Activated CD4-positive, alpha-beta T cell treated with anti-CD3 and anti-CD28 coated beads, Interleukin-2, amount 10 ng/mL, durations not matched to agents 7 days and 5 days (primary cell): ENCODE results near the gene LRBA. TPM values are rescaled to one million over a fixed set of nuclear protein-coding genes. Genes with fewer than 3 reads are reported as not detected.

Experiments used
- CTCF ChIA-PET: fragments of 350-600 bp; sonication (Branson Sonifier 250); formaldehyde crosslinking; loops from one replicate; lab custom pipeline; 2021; ENCODE audit warnings: antibody characterized with exemption; lab: Charles Lee
- POLR2A ChIA-PET: fragments of 350-600 bp; sonication (Branson Sonifier 250); formaldehyde crosslinking; loops from one replicate; lab custom pipeline; 2021; ENCODE audit warnings: antibody characterized with exemption; lab: Charles Lee
- DNase-seq: peaks from one replicate; pipeline ENCODE4 v3.0.0-alpha.2; 2020
- H3K27ac Mint-ChIP-seq: one replicate; pipeline ENCODE4 v1.8.0; 2021; ENCODE audit warnings: mild to moderate bottlenecking, moderate library complexity, mixed read lengths
- H3K27me3 Mint-ChIP-seq: one replicate; pipeline ENCODE4 v1.8.0; 2021; ENCODE audit warnings: mixed read lengths
- H3K36me3 Mint-ChIP-seq: one replicate; pipeline ENCODE4 v1.8.0; 2021; ENCODE audit warnings: low read depth, mixed read lengths
- H3K4me1 Mint-ChIP-seq: one replicate; pipeline ENCODE4 v1.8.0; 2021; ENCODE audit warnings: mixed read lengths
- H3K4me3 Mint-ChIP-seq: one replicate; pipeline ENCODE4 v1.8.0; 2021; ENCODE audit warnings: mild to moderate bottlenecking, moderate library complexity, mixed read lengths
- H3K9me3 Mint-ChIP-seq: one replicate; pipeline ENCODE4 v1.8.0; 2021; ENCODE audit warnings: mixed read lengths
- total RNA-seq, 2 experiments: library from RNA; stranded (reverse); gene quantifications; one replicate each; pipeline ENCODE4 v1.2.3, GENCODE V29; 2021

Gene LRBA
- total RNA-seq, 2 experiments from 2014 or later = 44.7 to 49.6 TPM

DNA sequence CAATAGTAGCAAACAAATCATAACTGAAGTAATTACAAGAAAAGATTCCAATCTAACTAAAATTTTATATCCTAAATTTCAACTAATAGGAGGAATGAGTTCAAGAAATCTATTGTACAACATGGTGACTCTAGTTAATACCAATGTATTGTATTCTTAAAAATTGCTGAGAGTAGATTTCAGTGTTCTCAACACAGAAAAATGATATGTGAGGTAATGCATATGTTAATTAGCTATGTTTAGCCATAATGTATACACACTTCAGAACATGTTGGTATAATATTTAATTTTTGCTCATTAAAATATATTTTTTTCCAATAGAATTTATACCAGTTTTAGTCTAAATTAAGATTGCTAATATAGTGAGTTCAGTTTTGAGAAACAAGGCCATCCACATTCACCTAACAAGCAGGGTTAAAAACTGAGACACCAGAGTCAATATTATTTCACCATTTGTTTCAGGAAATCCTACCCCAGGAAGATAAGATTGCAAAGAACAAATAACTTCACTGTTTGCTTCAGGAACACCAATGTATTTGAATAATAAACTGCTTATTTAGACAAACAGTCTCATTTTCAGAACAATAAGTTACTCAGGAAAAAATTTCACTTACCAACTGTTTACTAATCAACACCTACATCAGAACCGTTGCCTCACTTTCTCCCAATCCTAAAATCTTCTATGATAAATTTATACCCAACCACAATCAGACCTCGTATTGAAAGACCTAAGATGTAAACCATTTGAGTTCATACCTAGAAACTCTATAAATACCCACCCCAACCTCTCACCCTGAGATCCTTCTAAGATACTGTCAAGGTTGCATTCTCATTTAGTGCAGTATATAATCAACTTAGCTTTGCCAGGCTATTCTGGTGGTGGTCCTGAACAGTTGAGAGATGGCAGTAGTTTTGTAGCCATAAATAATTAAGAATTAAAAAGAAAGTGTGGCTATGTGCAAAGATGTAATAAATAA, 300.3 kb downstream of the LRBA start:
- no peak for DNase-seq
- H3K27ac Mint-ChIP-seq = no peak overlapping the region
- no peaks in the 10 kb centered on the region for H3K9me3 Mint-ChIP-seq
- H3K4me3 Mint-ChIP-seq = no peak overlapping the region
- no peaks in the 10 kb centered on the region for H3K4me1 Mint-ChIP-seq
- POLR2A ChIA-PET = no interaction called here
- CTCF ChIA-PET = no interaction called here
- peaks cover 2% of the 10 kb centered on the region for H3K36me3 Mint-ChIP-seq
- no peaks in the 10 kb centered on the region for H3K27me3 Mint-ChIP-seq

DNA sequence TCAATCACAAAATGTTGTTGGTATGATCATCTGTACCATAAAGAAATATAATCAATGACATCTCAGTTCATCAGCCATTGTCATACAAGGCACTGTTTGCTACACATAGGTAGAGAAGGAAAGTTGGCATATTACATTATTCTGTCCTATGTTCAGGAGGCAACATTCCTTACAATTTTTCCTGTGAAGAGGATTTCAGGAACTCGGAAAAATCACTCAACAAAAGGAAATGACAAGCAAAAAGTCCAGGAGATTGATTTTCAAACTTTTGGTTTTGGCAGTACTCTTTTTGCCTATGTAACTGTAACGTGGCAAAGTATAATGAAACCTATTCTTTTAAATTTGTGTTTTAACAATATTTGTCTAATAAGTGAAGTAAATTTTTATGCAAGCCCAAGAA, 301.8 kb downstream of the LRBA start:
- H3K27me3 Mint-ChIP-seq = no peaks in the 10 kb centered on the region
- no peak overlapping the region for H3K4me3 Mint-ChIP-seq
- ChIA-PET CTCF (no interaction called here), POLR2A (no interaction called here)
- no peak for DNase-seq
- H3K27ac Mint-ChIP-seq = no peak overlapping the region
- no peaks in the 10 kb centered on the region for H3K9me3 Mint-ChIP-seq
- no peaks in the 10 kb centered on the region for H3K4me1 Mint-ChIP-seq
- no peaks in the 10 kb centered on the region for H3K36me3 Mint-ChIP-seq

DNA sequence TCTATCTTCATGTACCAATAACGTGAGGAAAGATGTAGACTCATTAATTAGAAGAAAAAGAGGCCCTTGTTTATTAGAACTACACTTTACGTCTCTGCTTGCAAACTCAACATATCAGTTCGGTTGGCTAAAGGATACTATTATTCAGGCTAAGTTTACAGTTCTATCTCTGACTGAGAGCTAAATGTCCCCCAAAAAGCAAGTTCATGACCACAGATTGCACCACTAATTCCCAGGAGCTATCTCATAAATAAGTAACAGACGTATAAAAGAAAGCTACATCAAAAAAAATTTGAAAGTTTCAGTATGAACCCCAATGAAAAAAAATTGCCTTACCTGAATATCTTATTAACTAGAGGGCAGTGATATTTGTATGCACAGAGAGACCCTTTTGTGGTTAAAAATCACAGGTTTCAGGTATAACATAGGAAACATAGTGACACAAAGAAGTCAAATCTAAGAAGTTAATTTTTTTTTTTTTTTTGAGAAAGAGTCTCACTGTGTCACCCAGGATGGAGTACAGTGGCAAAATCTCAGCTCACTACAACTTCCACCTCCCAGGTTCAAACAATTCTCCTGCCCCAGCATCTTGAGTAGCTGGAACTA, 304.2 kb downstream of the LRBA start:
- Mint-ChIP-seq H3K4me3 (no peak overlapping the region), H3K27ac (no peak overlapping the region), H3K4me1 (no peaks in the 10 kb centered on the region), H3K36me3 (no peaks in the 10 kb centered on the region), H3K27me3 (no peaks in the 10 kb centered on the region), H3K9me3 (no peaks in the 10 kb centered on the region)
- no peak for DNase-seq
- CTCF ChIA-PET = interaction anchor here (0.6 to 0.7 kb wide), 2 partner anchors 25 to 82 kb away, joined by 3 to 4 read pairs; no protein-coding TSS in a partner anchor
- POLR2A ChIA-PET = no interaction called here

DNA sequence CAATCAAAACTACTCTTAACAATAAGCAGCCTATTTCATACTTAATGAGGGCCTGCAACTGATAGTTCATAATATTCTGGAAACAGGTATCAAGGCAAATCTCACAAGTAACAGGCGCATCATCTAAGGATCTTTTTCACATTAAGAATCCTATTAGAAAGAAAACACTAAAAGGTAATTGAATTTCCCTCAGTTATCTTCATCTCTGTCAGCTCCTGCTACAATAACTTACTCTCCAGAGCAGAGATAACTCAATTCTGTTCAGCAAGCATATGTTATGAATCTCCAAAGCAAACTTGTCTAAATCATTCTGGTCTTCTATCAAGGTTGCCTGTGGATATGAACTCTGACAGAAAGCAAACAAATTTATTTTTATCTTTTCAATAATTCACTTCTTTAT, 307.1 kb downstream of the LRBA start:
- DNase-seq = no peak
- ChIA-PET POLR2A (no interaction called here), CTCF (no interaction called here)
- H3K36me3 Mint-ChIP-seq = no peaks in the 10 kb centered on the region
- H3K27ac Mint-ChIP-seq = no peak overlapping the region
- H3K4me1 Mint-ChIP-seq = no peaks in the 10 kb centered on the region
- H3K27me3 Mint-ChIP-seq = no peaks in the 10 kb centered on the region
- no peaks in the 10 kb centered on the region for H3K9me3 Mint-ChIP-seq
- no peak overlapping the region for H3K4me3 Mint-ChIP-seq

DNA sequence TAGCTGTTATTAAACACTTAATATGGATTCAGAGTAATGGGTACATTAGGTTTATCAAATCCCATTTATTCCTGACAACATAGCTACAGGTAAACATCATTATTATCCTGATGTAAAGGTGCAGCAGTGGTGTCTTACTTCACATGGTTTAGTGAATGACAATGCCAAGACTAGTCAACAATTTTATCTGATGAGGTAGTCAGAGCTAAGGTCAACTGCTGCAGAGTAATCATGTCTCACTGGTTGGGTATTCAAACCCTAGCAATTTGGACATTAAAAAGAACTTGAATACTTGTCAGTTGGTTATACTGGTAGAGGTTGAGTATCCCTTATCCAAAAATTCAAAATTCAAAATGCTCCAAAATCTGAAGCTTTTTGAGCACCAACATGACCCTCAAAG, 315.5 kb downstream of the LRBA start:
- Mint-ChIP-seq H3K36me3 (peaks cover 1% of the 10 kb centered on the region), H3K4me3 (no peak overlapping the region), H3K9me3 (peaks cover 2% of the 10 kb centered on the region), H3K27ac (no peak overlapping the region), H3K27me3 (no peaks in the 10 kb centered on the region), H3K4me1 (no peaks in the 10 kb centered on the region)
- DNase-seq = no peak
- POLR2A ChIA-PET = no interaction called here
- CTCF ChIA-PET = no interaction called here

DNA sequence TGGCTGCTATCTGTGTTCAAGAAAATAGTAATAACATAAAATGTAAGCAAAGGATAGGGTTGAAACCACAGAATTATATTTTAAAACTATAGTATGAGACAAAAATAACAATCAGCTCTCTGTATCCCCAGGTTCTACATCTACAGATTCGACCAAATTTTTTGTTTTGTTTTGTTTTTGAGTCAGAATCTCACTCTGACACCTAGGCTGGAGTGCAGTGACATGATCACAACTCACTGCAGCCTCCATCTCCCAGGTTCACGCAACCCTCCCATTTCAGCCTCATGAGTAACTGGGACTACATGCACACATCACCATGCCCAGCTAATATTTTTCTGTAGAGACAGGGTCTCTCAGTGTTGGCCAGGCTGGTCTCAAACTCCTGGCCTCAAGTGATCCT, 319.9 kb downstream of the LRBA start:
- no peak for DNase-seq
- ChIA-PET POLR2A (no interaction called here), CTCF (no interaction called here)
- Mint-ChIP-seq H3K4me3 (no peak overlapping the region), H3K36me3 (peaks cover 5% of the 10 kb centered on the region), H3K27ac (no peak overlapping the region), H3K9me3 (peaks cover 6% of the 10 kb centered on the region), H3K4me1 (peaks cover 2% of the 10 kb centered on the region), H3K27me3 (no peaks in the 10 kb centered on the region)

DNA sequence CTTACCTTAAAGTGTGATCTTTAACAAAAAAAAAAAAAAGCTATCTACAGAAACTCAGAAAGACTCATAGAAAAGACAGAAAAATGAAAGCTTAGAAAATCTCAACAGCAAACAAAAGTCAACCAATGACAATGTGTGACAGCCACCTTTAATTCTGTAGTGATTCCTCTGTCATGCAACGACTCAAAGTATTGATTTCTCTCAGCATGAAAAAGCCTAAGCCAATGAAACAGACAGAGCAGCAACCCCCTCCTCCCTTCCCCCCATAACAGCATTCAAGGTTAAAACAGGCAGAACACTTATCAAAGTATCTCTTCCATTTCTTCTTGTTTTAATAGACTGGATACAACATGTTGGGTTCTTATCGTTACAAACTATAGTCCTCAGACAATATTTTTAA, 320.6 kb downstream of the LRBA start:
- peaks cover 6% of the 10 kb centered on the region for H3K9me3 Mint-ChIP-seq
- H3K4me3 Mint-ChIP-seq = no peak overlapping the region
- POLR2A ChIA-PET = no interaction called here
- H3K36me3 Mint-ChIP-seq = peaks cover 5% of the 10 kb centered on the region
- CTCF ChIA-PET = no interaction called here
- H3K27ac Mint-ChIP-seq = no peak overlapping the region
- no peak for DNase-seq
- H3K4me1 Mint-ChIP-seq = peaks cover 2% of the 10 kb centered on the region
- H3K27me3 Mint-ChIP-seq = no peaks in the 10 kb centered on the region

DNA sequence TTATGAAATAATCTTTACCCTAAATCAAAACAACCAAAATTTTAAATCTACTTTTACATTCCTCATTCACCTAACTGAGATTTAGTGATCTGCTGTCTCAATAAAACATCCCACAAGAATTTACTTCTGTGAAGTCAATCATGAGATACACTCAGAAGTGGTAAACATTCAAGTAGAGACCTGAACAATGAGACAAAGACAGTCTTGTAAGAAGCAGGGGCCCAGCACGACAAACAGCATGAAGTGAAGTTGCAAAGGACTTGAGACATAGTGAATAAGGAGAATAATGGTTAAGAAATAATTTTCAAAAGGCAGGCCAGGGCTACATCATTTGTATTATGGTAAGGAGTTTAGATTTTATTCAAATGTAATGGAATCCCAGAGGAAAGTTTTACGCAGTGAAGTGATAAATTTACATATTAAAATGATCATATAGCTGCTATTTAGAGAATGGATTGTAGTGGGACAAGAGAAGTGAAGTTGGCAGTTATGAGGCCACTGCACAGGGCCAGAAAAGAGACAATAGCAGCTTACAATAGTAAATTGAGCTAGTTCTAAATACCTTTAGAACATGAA, 331.2 kb downstream of the LRBA start:
- H3K27ac Mint-ChIP-seq = no peak overlapping the region
- H3K9me3 Mint-ChIP-seq = peaks cover 5% of the 10 kb centered on the region
- H3K4me3 Mint-ChIP-seq = no peak overlapping the region
- CTCF ChIA-PET = no interaction called here
- no peaks in the 10 kb centered on the region for H3K27me3 Mint-ChIP-seq
- POLR2A ChIA-PET = no interaction called here
- H3K36me3 Mint-ChIP-seq = peaks cover 5% of the 10 kb centered on the region
- no peaks in the 10 kb centered on the region for H3K4me1 Mint-ChIP-seq
- no peak for DNase-seq

DNA sequence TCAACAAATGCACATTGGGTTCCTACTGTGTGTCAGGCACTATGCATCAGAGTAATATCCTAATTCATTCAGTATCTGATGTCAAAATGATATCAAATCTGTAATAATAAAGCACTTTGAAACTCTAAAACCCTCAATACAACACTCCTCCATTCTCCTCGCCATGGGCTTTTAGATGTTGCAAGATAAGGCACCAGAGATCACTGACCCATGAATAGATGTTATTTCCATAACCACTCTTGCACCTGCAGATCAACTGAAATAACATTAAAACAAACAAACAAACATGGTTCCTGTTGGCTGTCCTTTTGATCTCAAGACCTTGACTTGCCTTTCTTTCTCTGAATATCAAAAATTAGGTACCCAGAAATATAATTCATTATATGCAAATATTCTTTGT, 333.0 kb downstream of the LRBA start:
- Mint-ChIP-seq H3K4me1 (no peaks in the 10 kb centered on the region), H3K27ac (no peak overlapping the region), H3K9me3 (no peaks in the 10 kb centered on the region), H3K27me3 (no peaks in the 10 kb centered on the region), H3K4me3 (no peak overlapping the region), H3K36me3 (no peaks in the 10 kb centered on the region)
- no peak for DNase-seq
- ChIA-PET POLR2A (no interaction called here), CTCF (no interaction called here)

DNA sequence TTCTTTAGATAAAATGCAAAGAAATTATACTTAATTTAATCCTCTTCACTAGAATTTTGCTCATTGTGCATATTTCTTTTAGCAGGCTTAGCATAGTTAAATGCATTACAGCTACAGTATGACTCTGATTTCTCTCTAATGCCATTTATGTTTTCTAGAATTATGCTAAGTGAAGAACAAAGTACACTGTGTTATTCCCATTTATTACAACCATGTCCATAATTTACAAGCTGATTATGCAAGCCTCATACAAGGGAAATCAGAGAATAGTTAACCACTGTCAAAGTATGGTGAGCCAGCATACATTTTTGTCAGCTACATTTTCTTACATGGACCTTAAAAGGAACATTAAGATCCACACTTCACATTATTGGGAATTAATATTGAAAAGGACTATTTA, 334.0 kb downstream of the LRBA start:
- no peaks in the 10 kb centered on the region for H3K9me3 Mint-ChIP-seq
- H3K27ac Mint-ChIP-seq = no peak overlapping the region
- DNase-seq = no peak
- no peaks in the 10 kb centered on the region for H3K36me3 Mint-ChIP-seq
- no peaks in the 10 kb centered on the region for H3K4me1 Mint-ChIP-seq
- ChIA-PET POLR2A (no interaction called here), CTCF (no interaction called here)
- no peak overlapping the region for H3K4me3 Mint-ChIP-seq
- no peaks in the 10 kb centered on the region for H3K27me3 Mint-ChIP-seq

DNA sequence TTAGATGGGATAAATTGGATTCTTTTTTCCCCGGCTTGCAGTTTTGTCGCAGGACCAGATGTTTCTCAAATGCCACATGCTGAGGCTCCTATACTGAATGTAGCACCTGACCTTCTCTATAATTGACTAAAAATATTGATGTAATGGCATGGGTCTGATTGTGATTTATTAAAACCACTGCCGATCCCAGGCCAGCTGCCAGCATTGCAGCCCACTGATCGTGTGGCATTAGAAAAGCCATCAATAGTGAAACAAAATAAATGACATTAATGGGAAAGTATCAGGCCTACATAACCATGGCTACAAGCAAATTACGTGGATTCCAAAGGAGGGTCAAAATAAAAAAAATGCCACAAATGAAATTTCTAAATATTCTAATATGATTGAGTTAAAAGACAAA, 334.4 kb downstream of the LRBA start:
- no peak for DNase-seq
- Mint-ChIP-seq H3K9me3 (no peaks in the 10 kb centered on the region), H3K4me1 (no peaks in the 10 kb centered on the region), H3K27ac (no peak overlapping the region), H3K4me3 (no peak overlapping the region), H3K27me3 (no peaks in the 10 kb centered on the region), H3K36me3 (no peaks in the 10 kb centered on the region)
- ChIA-PET POLR2A (no interaction called here), CTCF (no interaction called here)

DNA sequence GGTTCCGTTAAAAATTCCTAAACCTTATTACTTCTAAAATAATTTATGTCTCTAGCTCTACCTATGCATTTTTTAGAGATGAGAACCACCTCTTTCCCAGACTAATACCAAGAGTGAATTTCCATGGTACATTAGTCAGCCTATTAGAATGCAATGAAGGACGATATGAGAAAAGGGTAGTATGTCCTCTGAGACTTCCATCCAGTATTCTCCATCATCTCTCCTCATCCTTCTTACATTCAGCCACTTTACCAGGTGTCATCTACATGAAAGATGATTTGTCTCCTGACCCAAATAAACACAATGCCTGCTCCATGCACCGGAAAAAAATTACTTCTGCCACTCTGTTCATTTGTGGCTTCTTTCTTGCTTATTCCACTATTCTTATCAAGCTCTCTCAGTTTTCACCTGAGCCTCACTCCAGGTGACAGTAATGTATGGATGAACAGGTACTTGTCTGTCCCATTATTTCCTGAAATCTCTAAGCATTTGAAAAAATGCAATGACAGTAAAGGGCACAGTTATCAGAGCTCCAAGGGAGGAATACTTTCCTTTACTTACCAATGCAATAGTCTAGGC, 335.2 kb downstream of the LRBA start:
- Mint-ChIP-seq H3K9me3 (no peaks in the 10 kb centered on the region), H3K4me3 (no peak overlapping the region), H3K27me3 (no peaks in the 10 kb centered on the region), H3K27ac (no peak overlapping the region), H3K4me1 (no peaks in the 10 kb centered on the region), H3K36me3 (no peaks in the 10 kb centered on the region)
- ChIA-PET POLR2A (no interaction called here), CTCF (no interaction called here)
- no peak for DNase-seq
